GM19328 (cell line): Measurements from ENCODE around the gene CCDC57.
"Not testable (repeated sequence)": the region's sequence is repeated elsewhere in the genome, so short reads cannot be mapped to it uniquely, and the experiment has no call there.

Experiments used
- ATAC-seq: cut with Tn5 transposase; IDR thresholded peaks from one replicate; pipeline ENCODE4 v1.9.1; 2021; ENCODE audit warnings: mild to moderate bottlenecking, moderate library complexity; ENCODE audit not compliant: unreplicated experiment

CCDC57 gene

DNA sequence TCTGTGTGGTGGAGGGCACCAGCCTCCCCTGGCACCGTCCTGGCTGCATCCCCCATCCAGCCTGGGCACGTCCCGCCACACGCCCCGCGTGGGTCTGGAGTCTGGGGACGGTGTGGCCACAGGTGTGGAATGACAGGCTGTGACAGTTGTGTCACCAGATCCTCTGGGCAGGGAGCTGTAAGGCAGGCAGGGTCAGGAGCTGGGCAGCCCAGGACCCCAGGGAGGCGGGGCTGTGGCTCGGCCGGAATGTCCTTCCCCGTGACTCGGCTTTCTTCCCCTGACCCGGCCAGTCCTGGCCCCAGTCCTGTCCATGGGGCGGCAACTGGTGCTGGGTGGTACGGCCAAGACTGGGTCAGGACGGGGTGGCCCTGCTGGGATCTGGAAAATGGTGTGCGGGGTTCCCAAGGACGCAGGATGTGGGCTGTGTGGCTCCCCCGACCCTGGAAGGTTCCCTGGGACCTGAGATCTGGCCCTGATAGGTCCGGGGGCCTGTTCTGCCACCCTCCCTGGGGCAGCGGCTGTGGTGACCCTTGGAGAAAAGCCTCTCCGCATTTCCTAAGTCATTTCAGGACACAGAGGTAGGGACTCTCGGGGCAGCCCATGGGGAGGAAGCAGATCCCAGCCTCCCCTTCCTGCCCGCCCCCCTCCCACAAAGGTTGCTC, 12.9 kb upstream of the CCDC57 start:
- ATAC-seq: no peak

DNA sequence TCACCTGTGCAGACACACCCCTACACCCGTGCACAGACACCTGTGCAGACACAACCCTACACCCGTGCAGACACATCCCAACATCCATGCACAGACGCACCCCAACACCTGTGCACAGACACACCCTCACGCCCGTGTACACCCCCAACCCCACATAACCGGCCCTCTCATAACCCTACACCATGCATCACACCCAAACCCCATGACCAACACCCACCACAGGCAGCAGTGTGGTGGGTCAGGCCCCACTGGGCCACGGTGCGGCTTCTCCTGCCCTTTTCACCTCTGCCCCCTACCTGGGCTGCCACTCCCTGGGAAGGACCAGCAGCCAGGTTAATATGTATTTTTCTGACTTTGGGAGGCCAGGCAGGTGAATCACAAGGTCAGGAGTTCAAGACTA, 12.0 kb upstream of the CCDC57 start:
- no peak for ATAC-seq

- ATAC-seq: no peak
These were observed 10.9 kb upstream of the CCDC57 start for GRCh38 chr17:82223517-82223916.

- ATAC-seq: no peak
These were observed 10.2 kb upstream of the CCDC57 start for GRCh38 chr17:82222816-82223215.

DNA sequence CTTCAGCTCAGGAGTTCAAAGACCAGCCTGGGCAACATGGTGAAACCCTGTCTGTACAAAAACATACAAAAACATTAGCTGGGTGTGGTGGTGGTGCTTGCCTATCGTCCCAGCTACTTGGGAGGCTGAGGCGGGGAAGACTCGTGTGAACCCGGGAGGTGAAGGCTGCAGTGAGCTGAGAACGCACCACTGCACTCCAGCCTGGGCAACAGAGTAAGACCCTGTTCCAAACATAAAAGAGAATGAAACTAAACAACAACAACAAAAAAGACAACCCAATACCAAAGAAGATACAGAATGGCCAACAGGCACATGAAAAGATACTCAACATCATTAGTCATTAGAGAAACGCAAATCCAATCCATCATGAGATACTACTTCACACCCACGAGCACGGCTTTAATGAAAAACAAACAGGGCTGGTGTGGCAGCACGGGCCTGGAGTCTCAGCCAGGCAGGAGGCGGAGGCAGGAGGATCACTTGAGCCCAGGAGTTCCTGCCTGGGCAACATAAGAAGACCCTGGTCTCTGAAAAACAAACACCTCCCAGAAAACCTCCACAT, 8.8 kb upstream of the CCDC57 start:
- ATAC-seq: no peak

- ATAC-seq: no peak
These were observed 7.4 kb upstream of the CCDC57 start for GRCh38 chr17:82219753-82220709.

GRCh38 chr17:82219083-82219482, 6.4 kb upstream of the CCDC57 start:
- ATAC-seq: no peak

DNA sequence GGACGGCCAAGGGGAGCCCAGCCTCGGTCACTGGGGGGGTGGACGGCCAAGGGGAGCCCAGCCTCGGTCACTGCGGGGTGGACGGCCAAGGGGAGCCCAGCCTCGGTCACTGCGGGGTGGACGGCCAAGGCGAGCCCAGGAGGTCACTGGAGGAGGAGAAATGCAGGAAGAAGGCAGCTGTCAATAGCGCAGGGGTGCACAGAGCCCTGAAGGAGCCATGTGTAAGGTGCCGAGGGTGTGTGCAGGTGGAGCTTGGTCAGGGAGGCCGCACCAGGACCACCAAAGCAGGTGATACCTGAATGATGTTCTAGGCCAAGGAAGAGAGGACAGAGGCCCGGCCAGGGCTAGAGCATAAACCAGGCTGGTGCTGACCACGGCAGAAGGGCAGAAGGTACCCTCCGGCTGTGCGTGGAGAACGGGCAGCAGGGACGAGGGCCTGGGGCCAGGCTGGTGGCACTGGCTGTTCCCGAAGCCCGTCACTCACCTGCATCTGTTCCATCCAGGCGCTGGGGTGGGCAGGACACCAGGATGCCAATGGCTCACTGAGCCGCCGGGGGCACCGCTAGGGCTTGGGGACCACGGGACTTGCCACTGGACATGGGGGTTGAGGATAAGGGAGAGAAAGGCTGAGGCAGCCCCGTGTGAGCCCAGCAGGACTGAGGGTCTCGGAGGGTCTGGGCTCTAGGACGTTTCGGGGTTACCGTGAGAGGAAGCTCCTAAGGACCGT, 5.9 kb upstream of the CCDC57 start:
- no peak for ATAC-seq

DNA sequence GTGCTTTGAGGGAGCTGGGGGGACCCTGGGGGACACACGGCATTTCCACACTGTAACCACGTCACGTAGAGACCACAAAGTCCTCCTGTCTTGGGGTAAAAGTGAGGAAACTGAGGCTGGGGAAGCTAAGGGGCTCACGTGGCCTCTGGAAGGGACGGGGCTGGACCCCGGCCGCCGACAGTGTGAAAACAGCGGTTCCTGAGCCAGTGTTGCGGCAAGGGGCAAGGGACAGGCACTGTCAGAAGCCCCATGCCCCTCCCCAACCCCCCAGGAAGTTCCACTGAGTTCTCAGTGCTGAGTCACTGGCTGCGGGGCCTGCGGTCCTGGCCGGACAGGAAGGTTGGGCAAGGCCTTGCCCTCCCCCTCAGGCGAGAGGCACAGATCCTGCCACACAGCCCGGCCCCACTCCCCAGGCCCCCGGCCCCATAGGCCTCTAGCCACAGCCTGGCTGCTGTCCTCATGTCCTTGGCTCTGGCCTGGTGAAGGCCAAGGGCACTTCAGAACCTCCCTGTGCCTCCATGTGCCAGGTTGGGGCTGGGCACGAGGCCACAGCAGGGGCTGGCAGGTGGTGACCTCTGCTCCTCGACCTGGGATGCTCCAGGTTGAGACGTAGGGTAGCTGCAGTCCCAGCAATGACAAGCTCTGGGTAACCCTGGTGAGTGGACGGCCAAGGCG, 5.0 kb upstream of the CCDC57 start:
- no peak for ATAC-seq

- no peak for ATAC-seq
These were observed 4.5 kb upstream of the CCDC57 start for GRCh38 chr17:82217120-82217529.

DNA sequence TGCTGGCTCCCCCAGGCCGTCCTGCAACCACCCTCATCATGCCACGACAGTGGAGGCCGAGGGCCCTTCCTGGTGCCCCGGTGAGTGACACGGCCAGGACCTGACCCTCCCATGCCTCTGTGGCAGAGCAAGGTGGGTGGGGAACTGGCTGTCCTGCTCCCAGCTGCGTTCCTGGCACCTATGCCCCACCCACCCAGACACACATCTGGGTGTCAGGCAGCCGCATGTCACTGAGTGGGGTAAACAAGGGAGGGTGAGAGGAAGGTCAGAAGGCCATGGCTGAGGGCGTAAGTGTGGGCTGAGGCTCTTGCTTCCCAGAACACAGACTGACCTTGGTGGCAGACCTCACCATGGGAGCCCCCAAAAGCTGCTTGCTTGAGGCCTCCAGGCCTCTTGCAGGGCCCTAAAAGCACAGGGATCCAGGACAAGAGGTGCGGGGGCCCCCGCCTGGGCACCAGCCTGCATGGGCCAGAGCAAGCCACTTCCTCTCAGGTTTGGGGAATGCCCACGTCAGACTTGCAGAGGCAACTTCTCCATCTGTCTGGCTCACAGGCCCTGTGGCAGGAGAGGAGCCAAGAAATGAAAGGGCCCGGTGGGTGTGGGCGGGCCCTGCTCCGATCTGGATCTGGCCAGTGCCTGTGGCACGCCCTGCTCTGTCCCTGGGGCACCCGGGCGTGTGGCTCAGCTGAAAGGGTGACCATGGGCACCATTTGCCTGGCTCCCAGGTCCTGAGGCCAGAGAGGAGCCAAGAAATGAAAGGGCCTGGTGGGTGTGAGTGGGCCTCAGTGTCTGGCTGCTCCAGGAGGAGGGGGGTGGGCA, 3.9 kb upstream of the CCDC57 start:
- no peak for ATAC-seq

GRCh38 chr17:82215972-82216300, 3.3 kb upstream of the CCDC57 start:
- ATAC-seq: no peak

GRCh38 chr17:82215095-82215971, 2.7 kb upstream of the CCDC57 start:
- ATAC-seq: no peak

GRCh38 chr17:82214012-82214628, 1.5 kb upstream of the CCDC57 start:
- ATAC-seq: no peak

DNA sequence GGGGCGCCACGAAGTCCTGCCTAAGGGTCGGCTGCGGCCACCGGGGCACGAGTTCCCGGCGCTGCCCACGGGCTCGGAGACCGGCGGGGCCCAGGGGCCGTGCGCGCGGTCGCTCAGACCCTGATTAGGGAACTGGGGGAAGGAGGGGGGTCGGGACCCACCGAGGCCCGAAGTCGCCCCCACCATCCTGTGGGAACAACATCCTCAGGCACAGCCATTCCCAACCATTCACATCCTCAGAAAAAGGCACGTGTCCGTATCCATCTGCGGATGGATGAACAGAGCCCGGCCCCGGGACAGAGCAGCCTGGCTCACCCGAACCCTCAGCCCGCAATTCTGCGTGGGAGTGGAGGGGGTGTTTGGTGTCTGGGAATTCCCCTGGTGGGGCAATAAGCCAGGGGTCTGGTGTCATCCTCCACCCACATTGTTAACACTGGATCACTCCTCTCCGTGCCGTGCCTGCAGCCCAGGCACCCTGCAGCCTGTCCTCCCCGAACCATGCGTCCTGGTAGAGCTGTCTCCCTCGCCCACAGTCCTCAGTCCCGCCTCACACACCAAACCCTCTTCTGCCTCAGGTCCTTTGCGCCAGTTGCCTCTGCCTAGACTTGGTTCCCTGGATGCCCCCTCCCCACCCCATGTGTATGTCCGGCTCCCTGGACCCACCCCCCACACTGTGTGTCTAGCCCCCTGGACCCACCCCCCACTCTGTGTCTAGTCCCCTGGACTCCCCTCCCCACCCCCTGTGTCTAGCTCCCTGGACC, 789 bp upstream of the CCDC57 start:
- peak; percentile 14 for ATAC-seq

DNA sequence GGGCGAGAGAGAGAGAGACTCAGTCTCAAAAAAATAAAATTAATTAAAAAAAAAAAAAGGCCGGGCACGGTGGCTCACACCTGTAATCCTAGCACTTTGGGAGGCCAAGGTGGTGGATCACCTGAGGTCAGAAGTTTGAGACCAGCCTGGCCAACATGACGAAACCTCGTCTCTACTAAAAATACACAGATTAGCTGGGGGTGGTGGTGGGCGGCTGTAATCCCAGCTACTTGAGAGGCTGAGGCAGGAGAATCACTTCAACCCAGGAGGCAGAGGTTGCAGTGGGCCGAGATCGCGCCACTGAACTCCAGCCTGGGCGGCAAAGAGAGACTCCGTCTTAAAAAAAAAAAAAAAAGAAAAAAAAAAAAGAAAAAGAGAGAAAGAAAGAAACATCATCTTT, 2.0 kb downstream of the CCDC57 start:
- not testable (repeated sequence) for ATAC-seq

- no peak for ATAC-seq
These were observed 6.7 kb downstream of the CCDC57 start for GRCh38 chr17:82205720-82206508.
